LNCaP clone FGC (cell line): Measurements from ENCODE around the gene UGT1A8.

Experiments
- DNase-seq: peaks from one replicate; pipeline ENCODE4 v3.0.0-alpha.2; 2011; ENCODE audit warnings: low read depth
- H3K4me3 ChIP-seq: 2 replicates; pipeline ENCODE4 v1.5.1; 2011; ENCODE audit warnings: mild to moderate bottlenecking, low read depth, low read length, control low read depth
- CTCF ChIP-seq: IDR thresholded peaks from 2 replicates; pipeline ENCODE4 v1.5.1; 2012; ENCODE audit warnings: mild to moderate bottlenecking; ENCODE audit not compliant: control insufficient read depth, insufficient read depth; ENCODE audit errors: extremely low read depth

Gene UGT1A8

GRCh38 chr2:233674314-233674713, 56.9 kb downstream of the UGT1A8 start:
- no peak overlapping the region for H3K4me3 ChIP-seq
- TF ChIP-seq CTCF: no peak
- no peak for DNase-seq

GRCh38 chr2:233674995-233675394, 57.6 kb downstream of the UGT1A8 start:
- no peak overlapping the region for H3K4me3 ChIP-seq
- DNase-seq: no peak
- TF ChIP-seq CTCF: no peak

GRCh38 chr2:233676046-233676445, 58.6 kb downstream of the UGT1A8 start:
- DNase-seq: no peak
- TF ChIP-seq CTCF: no peak
- H3K4me3 ChIP-seq: no peak overlapping the region

- TF ChIP-seq CTCF: no peak
- DNase-seq: peak; percentile 23
- no peak overlapping the region for H3K4me3 ChIP-seq
These were observed 61.8 kb downstream of the UGT1A8 start for GRCh38 chr2:233679196-233679595.

GRCh38 chr2:233680361-233681045, 63.1 kb downstream of the UGT1A8 start:
- no peak for TF ChIP-seq CTCF
- H3K4me3 ChIP-seq: no peak overlapping the region
- DNase-seq: no peak

GRCh38 chr2:233681521-233682099, 64.2 kb downstream of the UGT1A8 start, which contains the start of gene UGT1A7:
Gene UGT1A7 (plus strand): TSS chr2:233681901. CDS start chr2:233681938, 37 bp downstream.
- no peak within 1 kb of the TSS for H3K4me3 ChIP-seq
- DNase-seq: no peak
- TF ChIP-seq CTCF: no peak
